Thymus (tissue), 11 donors: ENCODE data around the gene TMEM127. TPM values are rescaled to one million over a fixed set of nuclear protein-coding genes. Genes with fewer than 3 reads are reported as not detected.
"Not testable (repeated sequence)": the region's sequence is repeated elsewhere in the genome, so short reads cannot be mapped to it uniquely, and the experiment has no call there.

Experiments used
- DNase-seq, 9 donors: peaks; one replicate each; pipeline ENCODE4 v3.0.0-alpha.2; 2013; ENCODE audit warnings: low spot score in 9 of 9, low read depth in 6 of 9, missing footprints in 1 of 9
- H3K27ac ChIP-seq, 2 donors: one replicate each; pipeline ENCODE4 v1.5.1; 2013; ENCODE audit warnings: control low read depth in 1 of 2, low read depth in 1 of 2, low read length in 1 of 2, mild to moderate bottlenecking in 1 of 2, moderate library complexity in 1 of 2
- H3K27me3 ChIP-seq, 2 donors: one replicate each; pipeline ENCODE4 v1.5.1; 2013; ENCODE audit warnings: low read length in 1 of 2; ENCODE audit not compliant: control insufficient read depth in 2 of 2, insufficient read depth in 1 of 2
- H3K36me3 ChIP-seq, 2 donors: one replicate each; pipeline ENCODE4 v1.5.1; 2013; ENCODE audit warnings: low read length in 1 of 2, mild to moderate bottlenecking in 1 of 2, moderate library complexity in 1 of 2; ENCODE audit not compliant: control insufficient read depth in 2 of 2, insufficient read depth in 2 of 2
- H3K4me1 ChIP-seq, 2 donors: one replicate each; pipeline ENCODE4 v1.5.1; 2013; ENCODE audit warnings: low read length in 2 of 2; ENCODE audit not compliant: control insufficient read depth in 2 of 2, insufficient read depth in 2 of 2
- H3K4me3 ChIP-seq, 2 donors: one replicate each; pipeline ENCODE4 v1.5.1; 2013; ENCODE audit warnings: low read length in 2 of 2, control low read depth in 1 of 2, mild to moderate bottlenecking in 1 of 2
- H3K9me3 ChIP-seq, 2 donors: one replicate each; pipeline ENCODE4 v1.5.1; 2013; ENCODE audit warnings: low read length in 1 of 2, mild to moderate bottlenecking in 1 of 2; ENCODE audit not compliant: control insufficient read depth in 2 of 2, insufficient read depth in 1 of 2
- WGBS: extraction: QIAGEN DNeasy Blood & Tissue Kit; methylation state at CpG from one replicate; pipeline ENCODE4 v1.1.7; 2013; 5-methylcytosine and 5-hydroxymethylcytosine counted together
- polyA plus RNA-seq: library from polyadenylated mRNA; stranded (reverse); fragments of 200-250 nt; gene quantifications from one replicate; pipeline ENCODE4 v1.2.3, GENCODE V29; 2013
- total RNA-seq: library from RNA; stranded (reverse); fragments of 120-200 nt; gene quantifications from one replicate; pipeline ENCODE4 v1.2.4, GENCODE V29; 2013
- donor health status: healthy.

The TMEM127 gene
- total and polyA plus RNA-seq, 2 donors = 6.9 to 13.7 TPM

DNA sequence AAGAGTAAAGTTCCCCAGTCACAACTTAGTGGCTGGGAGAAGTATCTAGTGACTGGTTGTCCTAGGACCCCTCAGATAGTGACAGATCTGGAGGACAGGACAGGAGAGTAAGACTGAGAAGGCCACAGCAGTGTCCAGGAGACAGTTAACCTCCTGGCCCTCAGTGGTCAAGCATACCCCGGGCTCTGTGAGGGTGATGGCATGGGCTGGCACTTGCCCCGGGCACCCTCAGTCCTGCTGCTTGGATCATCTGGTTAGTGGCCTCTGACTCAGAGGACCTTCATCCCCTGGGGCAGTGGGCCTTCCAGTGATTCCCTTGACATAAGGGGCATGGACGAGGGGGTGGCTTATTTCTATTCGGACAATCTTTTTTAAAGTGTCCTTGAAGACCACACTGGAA, 45.8 kb downstream of the TMEM127 start:
- not testable (repeated sequence) for H3K27ac ChIP-seq, DNase-seq, H3K36me3 ChIP-seq, H3K4me1 ChIP-seq, H3K27me3 ChIP-seq, H3K4me3 ChIP-seq, H3K9me3 ChIP-seq
- whole genome bisulfite sequencing = 98% methylated on average over 4 of the region's 4 CpGs

DNA sequence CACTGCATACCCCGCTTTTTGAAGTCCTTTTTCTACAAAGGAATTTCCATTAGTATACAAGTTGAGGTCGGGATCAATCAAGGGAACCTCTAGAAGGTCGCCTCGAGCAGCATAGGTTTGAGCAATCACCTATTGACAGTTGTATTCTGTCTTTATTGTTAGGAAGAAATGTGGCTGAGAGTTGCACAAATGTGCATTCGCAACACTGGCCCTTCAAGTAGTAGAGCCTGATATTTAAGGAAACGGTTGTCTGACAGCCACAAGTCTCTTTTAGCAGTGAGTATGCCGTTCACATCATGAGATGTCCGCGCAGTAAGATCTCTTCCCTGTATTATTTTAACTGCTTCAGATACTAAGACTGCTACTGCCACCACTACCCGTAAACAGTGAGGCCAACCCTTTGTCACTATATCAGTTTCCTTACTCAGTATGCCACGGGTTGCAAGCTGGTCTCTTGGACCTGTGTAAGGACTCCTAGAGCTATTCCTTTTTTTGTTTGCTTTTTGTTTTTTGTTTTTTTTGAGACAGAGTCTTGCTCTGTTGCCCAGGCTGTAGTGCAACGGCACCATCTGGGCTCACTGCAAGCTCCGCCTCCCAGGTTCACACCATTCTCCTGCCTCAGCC, 47.2 kb downstream of the TMEM127 start:
- Histone ChIP-seq H3K36me3 (no peaks in the 10 kb centered on the region), H3K27ac (no peak overlapping the region), H3K4me3 (no peak overlapping the region), H3K27me3 (no peaks in the 10 kb centered on the region), H3K9me3 (no peaks in the 10 kb centered on the region), H3K4me1 (no peaks in the 10 kb centered on the region)
- no peak for DNase-seq
- WGBS = 97% methylated on average over 13 of the region's 13 CpGs

DNA sequence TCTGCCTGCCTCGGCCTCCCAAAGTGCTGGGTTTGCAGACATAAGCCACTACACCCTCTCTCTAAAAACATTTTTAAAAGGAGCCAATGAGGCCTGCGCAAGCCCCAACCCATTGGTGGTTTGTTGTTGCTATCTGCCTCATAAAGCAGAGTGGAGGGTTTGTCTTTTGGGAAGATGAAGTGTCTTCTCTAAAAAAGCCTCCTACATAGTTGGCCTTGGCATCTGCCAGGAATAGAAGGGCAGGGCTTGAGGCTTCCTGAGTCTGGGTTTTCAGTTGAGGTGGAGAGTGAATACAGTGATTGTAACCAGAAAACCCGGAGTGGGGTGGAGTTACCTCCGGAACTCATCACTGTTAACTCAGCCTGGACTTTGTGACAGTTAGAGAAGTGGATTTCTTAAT, 51.2 kb downstream of the TMEM127 start:
- Histone ChIP-seq H3K4me3 (no peak overlapping the region), H3K9me3 (no peaks in the 10 kb centered on the region), H3K27me3 (no peaks in the 10 kb centered on the region), H3K27ac (no peak overlapping the region), H3K36me3 (no peaks in the 10 kb centered on the region), H3K4me1 (peaks cover 2 to 3% of the 10 kb centered on the region in 2 donors)
- no peak for DNase-seq
- 98% methylated on average over 4 of the region's 4 CpGs for WGBS

DNA sequence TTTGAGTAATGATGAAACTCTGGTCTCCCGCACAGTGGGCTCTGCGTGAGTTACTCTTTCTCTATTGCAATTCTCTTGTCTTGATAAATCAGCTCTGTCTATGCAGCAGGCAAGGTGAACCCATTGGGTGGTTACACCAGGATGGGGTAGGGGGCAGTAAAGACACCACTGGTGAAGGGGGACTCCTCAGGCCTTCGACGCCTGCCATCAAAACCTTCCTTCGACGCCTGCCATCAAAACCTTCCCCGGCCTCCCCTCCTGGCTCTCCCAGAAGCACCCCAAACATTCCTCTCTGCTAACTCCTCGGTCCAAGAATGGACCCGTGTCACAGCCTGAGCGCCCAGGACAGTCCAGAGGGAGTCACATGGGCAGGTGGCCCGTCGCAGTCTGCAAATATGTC, 52.4 kb downstream of the TMEM127 start:
- WGBS = 96% methylated on average over 12 of the region's 12 CpGs
- H3K27ac ChIP-seq = no peak overlapping the region
- no peaks in the 10 kb centered on the region for H3K9me3 ChIP-seq
- no peak for DNase-seq
- no peaks in the 10 kb centered on the region for H3K36me3 ChIP-seq
- peaks cover 5 to 6% of the 10 kb centered on the region in 2 donors for H3K4me1 ChIP-seq
- H3K4me3 ChIP-seq = no peak overlapping the region
- H3K27me3 ChIP-seq = no peaks in the 10 kb centered on the region

DNA sequence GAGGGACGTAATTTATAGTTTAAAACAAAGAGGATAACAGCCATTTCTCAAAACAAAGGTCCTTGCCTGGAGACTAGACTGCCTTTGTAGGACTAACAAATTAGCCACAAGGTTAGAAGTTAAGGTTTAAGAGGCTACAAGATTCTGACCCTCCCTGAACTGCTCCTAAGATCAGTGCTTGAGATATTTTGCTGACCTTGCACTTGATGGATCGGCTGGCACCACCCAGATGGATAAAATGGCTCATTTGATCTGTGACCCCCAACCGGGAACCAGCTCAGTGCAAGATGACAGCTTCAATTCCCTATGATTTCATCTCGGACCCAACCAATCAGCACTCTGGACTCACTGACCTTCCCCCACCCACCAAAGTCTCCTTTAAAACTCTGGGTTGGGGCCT, 53.5 kb downstream of the TMEM127 start:
- 96% methylated on average over 4 of the region's 4 CpGs for WGBS
- no peaks in the 10 kb centered on the region for H3K27me3 ChIP-seq
- no peak overlapping the region for H3K27ac ChIP-seq
- H3K9me3 ChIP-seq = no peaks in the 10 kb centered on the region
- DNase-seq = no peak
- no peak overlapping the region for H3K4me3 ChIP-seq
- H3K4me1 ChIP-seq = peaks cover 8% of the 10 kb centered on the region in 2 donors
- H3K36me3 ChIP-seq = no peaks in the 10 kb centered on the region

DNA sequence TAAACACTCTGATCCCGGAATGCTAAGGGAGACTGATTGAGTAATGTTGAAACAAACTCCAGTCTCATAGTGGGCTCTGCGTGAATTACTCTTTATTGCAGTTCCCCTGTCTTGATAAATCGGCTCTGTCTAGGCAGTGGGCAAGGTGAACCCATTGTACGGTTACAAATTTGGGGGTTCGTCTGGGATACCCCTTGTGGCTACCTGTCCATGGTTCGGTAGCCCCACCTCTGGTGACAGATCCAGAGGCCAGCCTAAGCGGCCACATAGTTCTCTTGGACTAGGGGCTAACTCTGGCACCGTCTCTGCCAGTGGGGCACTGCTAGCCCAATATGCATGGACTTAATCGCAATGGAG, 56.1 kb downstream of the TMEM127 start:
- Histone ChIP-seq H3K36me3 (no peaks in the 10 kb centered on the region), H3K9me3 (no peaks in the 10 kb centered on the region), H3K27me3 (no peaks in the 10 kb centered on the region), H3K27ac (no peak overlapping the region), H3K4me3 (no peak overlapping the region), H3K4me1 (peaks cover 15 to 20% of the 10 kb centered on the region in 2 donors)
- 99% methylated on average over 9 of the region's 9 CpGs for WGBS
- no peak for DNase-seq

DNA sequence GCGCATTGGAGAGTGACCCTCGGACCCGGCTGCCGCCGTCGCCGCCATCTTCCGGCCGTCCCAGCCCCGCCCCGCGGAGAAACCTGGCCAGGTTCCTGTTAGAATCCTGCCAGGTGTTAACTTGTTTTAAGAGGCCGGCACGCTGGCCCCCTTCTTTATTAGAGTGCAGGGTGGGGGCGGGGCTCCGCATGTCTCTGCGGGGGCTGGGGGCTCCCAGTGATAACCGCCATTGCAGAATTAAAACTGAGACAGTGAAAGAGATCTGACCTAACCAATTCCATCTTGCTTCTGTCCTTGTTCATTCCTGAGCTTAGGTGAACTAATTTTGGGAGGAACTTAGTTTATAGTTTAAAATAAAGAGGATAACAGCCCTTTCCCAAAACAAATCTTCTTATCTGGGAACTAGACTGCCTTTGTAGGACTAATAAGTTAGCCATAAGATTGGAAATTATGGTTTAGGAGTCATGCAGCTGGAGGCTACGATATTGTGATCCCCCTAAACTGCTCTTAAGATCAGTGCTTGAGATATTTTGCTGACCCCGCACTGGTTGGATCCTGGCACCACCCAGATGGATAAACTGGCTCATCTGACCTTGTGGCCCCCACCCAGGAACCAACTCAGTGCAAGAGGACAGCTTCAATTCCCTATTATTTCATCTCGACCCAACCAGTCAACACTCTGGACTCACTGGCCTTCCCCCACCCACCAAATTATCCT, 56.6 kb downstream of the TMEM127 start:
- Histone ChIP-seq H3K4me1 (peaks cover 17 to 20% of the 10 kb centered on the region in 2 donors), H3K27me3 (no peaks in the 10 kb centered on the region), H3K36me3 (no peaks in the 10 kb centered on the region), H3K27ac (peak overlapping the region; percentile 65 to 94), H3K4me3 (peak overlapping the region; percentile 59 to 93), H3K9me3 (no peaks in the 10 kb centered on the region)
- no peak for DNase-seq
- WGBS = 13% methylated on average over 21 of the region's 21 CpGs

DNA sequence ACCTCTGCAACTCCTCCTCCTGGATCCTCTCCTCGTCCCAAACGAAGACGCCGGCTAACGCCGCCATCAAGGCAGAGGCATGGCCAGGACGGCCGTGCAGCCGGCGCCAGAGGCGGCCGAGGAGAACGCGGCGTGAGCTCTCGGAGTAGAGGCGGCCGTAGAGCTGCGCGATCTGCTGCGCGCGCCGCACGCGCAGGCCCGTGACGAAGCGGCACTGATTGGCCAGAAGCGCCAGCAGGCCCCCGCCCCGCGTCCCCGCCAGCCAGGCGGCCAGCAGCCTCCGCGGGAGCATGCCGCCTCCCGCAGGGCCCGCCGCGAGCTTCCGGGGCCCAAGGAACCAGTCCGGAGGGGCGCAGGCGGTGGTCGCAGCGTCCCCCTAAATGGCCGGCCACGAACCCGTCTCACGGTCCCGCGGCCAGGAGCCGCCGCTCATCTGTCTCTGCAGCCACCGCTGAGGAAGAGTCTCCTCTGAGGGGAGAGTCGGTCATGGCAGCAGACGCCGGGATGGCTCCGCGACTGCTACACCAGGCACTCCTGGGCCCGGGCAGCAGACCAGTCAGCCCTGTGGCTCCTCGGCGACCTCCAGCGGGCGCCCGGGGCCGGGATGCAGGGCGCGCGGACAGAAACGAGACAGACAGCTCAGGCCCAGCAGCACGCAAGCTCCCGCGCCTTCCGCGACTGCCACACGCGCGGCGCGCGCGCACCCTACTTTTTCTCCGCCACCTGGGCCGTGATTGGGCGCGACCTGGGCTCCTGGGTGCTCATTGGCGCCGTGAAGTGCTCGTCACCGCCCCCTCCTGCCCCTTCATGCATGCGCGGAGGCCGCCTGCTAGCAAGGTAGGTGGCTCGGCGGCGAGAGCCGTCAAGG, 57.4 kb downstream of the TMEM127 start, which contains the start of gene STARD7:
TSS of gene STARD7 (minus strand) at position 685 of the 868 bp plus-strand sequence. CDS start at position 292, 393 bp downstream.
- no peaks in the 10 kb centered on the region for H3K9me3 ChIP-seq
- WGBS = under 1% methylated on average over 100 of the region's 100 CpGs
- peaks cover 20 to 23% of the 10 kb centered on the region in 2 donors for H3K4me1 ChIP-seq

DNA sequence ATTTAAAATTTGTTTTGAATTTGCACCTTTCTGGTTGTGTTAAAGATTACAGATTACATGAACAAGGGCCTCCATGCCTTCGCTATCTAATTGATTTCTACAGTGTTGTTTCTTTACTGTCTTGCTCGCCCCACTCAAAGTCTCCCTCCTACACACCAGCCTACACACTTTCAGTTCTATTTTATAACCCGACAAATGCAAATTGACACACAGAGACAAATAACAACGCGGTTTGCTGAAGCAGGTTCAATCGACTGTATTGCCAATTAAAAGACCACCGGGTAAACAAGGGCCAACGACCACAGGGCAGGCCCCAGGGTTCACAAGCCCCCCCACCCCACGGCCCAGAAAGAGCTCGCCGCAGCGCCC, 58.0 kb downstream of the TMEM127 start:
- Histone ChIP-seq H3K4me1 (peaks cover 20 to 24% of the 10 kb centered on the region in 2 donors), H3K36me3 (no peaks in the 10 kb centered on the region), H3K9me3 (no peaks in the 10 kb centered on the region), H3K27ac (peak overlapping the region; percentile 94 to 95), H3K4me3 (peak overlapping the region; percentile 59 to 93), H3K27me3 (no peaks in the 10 kb centered on the region)
- WGBS = under 1% methylated on average over 12 of the region's 12 CpGs
- DNase-seq = peak in 2 of 9 donors; percentile 7 to 29

More for the DNA sequence above, 57.4 kb downstream of the TMEM127 start, which contains the start of gene STARD7:
- peak within 1 kb of the TSS; percentile 59 to 93 for H3K4me3 ChIP-seq
- DNase-seq = peak; percentile 91 to 98 (median 95)
- no peaks in the 10 kb centered on the region for H3K27me3 ChIP-seq
- H3K36me3 ChIP-seq = no peaks in the 10 kb centered on the region
- H3K27ac ChIP-seq = peak within 1 kb of the TSS; percentile 94 to 95
